Caco-2 (cell line): ENCODE results near the gene USP19. TPM values are rescaled to one million over a fixed set of nuclear protein-coding genes. Genes with fewer than 3 reads are reported as not detected.

ENCODE experiments used
- BruUV-seq: library from RNA; stranded (reverse); fragments of 400-500 nt; replicated peaks from 2 replicates; lab custom pipeline; 2021; lab: Mats Ljungman, UMichigan
- CTCF ChIA-PET: fragments of 300-600 bp; sonication (Branson Sonifier 250); formaldehyde crosslinking; loops from one replicate; lab custom pipeline; 2022; ENCODE audit warnings: antibody characterized with exemption; lab: Charles Lee
- POLR2A ChIA-PET: fragments of 300-600 bp; sonication (Branson Sonifier 250); formaldehyde crosslinking; loops from one replicate; lab custom pipeline; 2022; ENCODE audit warnings: antibody characterized with exemption; lab: Charles Lee
- DNase-seq, 2 experiments: peaks; one replicate each; pipeline versions ENCODE4 v3.0.0 to v3.0.0-alpha.2; 2020 to 2022
- H3K27me3 ChIP-seq: replicated peaks from 2 replicates; pipeline ENCODE4 v1.6.0; 2011; ENCODE audit warnings: low read length; ENCODE audit not compliant: control insufficient read depth, insufficient read depth
- H3K36me3 ChIP-seq: 2 replicates; pipeline ENCODE4 v1.5.1; 2011; ENCODE audit warnings: low read length; ENCODE audit not compliant: control insufficient read depth, insufficient read depth
- H3K4me1 ChIP-seq: fragments of 250-450 bp; sonication (Bioruptor Pico); 2 replicates; pipeline ENCODE4 v1.5.1; 2020; ENCODE audit warnings: mild to moderate bottlenecking
- H3K4me3 ChIP-seq: 2 replicates; pipeline ENCODE4 v1.5.1; 2011; ENCODE audit warnings: low read depth, mild to moderate bottlenecking, control low read depth, low read length
- H3K9me3 ChIP-seq: fragments of 250-450 bp; sonication (Bioruptor Pico); 2 replicates; pipeline ENCODE4 v1.5.1; 2020; ENCODE audit warnings: mild to moderate bottlenecking, moderate library complexity
- H3K27ac Mint-ChIP-seq: one replicate; pipeline ENCODE4 v1.8.0; 2022; ENCODE audit warnings: mixed read lengths; ENCODE audit not compliant: unreplicated experiment
- H3K27me3 Mint-ChIP-seq: one replicate; pipeline ENCODE4 v1.8.0; 2022; ENCODE audit warnings: mixed read lengths; ENCODE audit not compliant: insufficient read depth, unreplicated experiment
- H3K36me3 Mint-ChIP-seq: one replicate; pipeline ENCODE4 v1.8.0; 2022; ENCODE audit warnings: mild to moderate bottlenecking, mixed read lengths; ENCODE audit not compliant: insufficient read depth, unreplicated experiment
- H3K4me1 Mint-ChIP-seq: one replicate; pipeline ENCODE4 v1.8.0; 2022; ENCODE audit warnings: low read depth, mixed read lengths; ENCODE audit not compliant: unreplicated experiment
- H3K4me3 Mint-ChIP-seq: one replicate; pipeline ENCODE4 v1.8.0; 2022; ENCODE audit warnings: mild to moderate bottlenecking, moderate library complexity, mixed read lengths; ENCODE audit not compliant: unreplicated experiment
- H3K9me3 Mint-ChIP-seq: one replicate; pipeline ENCODE4 v1.8.0; 2022; ENCODE audit warnings: mixed read lengths; ENCODE audit not compliant: unreplicated experiment
- CTCF ChIP-seq, 2 experiments: fragments of 200-600 bp in 1 of 2; IDR thresholded peaks; 1 replicate in 1 of 2; 2 replicates in 1 of 2; pipeline versions ENCODE4 v1.5.1 to v1.8.0; 2011 to 2022; ENCODE audit warnings: antibody characterized with exemption in 1 of 2, control low read depth in 1 of 2, inconsistent platforms in 1 of 2, low read depth in 1 of 2, low read length in 1 of 2, mild to moderate bottlenecking in 1 of 2, moderate library complexity in 1 of 2; ENCODE audit not compliant: insufficient read depth in 1 of 2, severe bottlenecking in 1 of 2, unreplicated experiment in 1 of 2
- intact Hi-C: fragments of 100-400 bp; cut with micrococcal nuclease; formaldehyde crosslinking; loops from one replicate; pipeline ENCODE4 v1.10.0; 2022; ENCODE audit not compliant: unreplicated experiment
- microRNA-seq: library from miRNA; unstranded; fragments of <30 nt; microRNA quantifications from one replicate; pipeline ENCODE4 v1.2.0, GENCODE V29; 2022
- total RNA-seq: library from RNA; stranded (reverse); gene quantifications from 2 replicates; pipeline ENCODE4 v1.2.3, GENCODE V29; 2022

Gene USP19
- total RNA-seq, 1 experiment from 2014 or later = 55.9 TPM

GRCh38 chr3:49076646-49077045 is 44.0 kb downstream of the USP19 start:
- H3K27me3 ChIP-seq = no peaks in the 10 kb centered on the region
- no peaks in the 10 kb centered on the region for H3K36me3 ChIP-seq
- BruUV-seq = no TSS peak
- Mint-ChIP-seq H3K27me3 (no peaks in the 10 kb centered on the region), H3K4me3 (no peak overlapping the region), H3K9me3 (no peaks in the 10 kb centered on the region), H3K27ac (no peak overlapping the region), H3K4me1 (peaks cover 6% of the 10 kb centered on the region), H3K36me3 (peaks cover 70% of the 10 kb centered on the region)
- no peak for DNase-seq
- H3K4me3 ChIP-seq = no peak overlapping the region
- no peaks in the 10 kb centered on the region for H3K4me1 ChIP-seq
- intact Hi-C loops = no loop called here
- CTCF ChIA-PET = no interaction called here
- no peaks in the 10 kb centered on the region for H3K9me3 ChIP-seq
- no peak for TF ChIP-seq CTCF (IDR thresholded peaks at IDR 0.05; ENCODE audit: insufficient read depth in 1 of 2, low read depth in 1 of 2, low read length in 1 of 2, severe bottlenecking in 1 of 2, unreplicated experiment in 1 of 2)
- POLR2A ChIA-PET = no interaction called here

- intact Hi-C loops = no loop called here
- H3K4me3 Mint-ChIP-seq = no peak overlapping the region
- no peak for TF ChIP-seq CTCF (IDR thresholded peaks at IDR 0.05; ENCODE audit: insufficient read depth in 1 of 2, low read depth in 1 of 2, low read length in 1 of 2, severe bottlenecking in 1 of 2, unreplicated experiment in 1 of 2)
- Histone ChIP-seq H3K9me3 (no peaks in the 10 kb centered on the region), H3K27me3 (no peaks in the 10 kb centered on the region), H3K4me3 (no peak overlapping the region), H3K4me1 (no peaks in the 10 kb centered on the region), H3K36me3 (no peaks in the 10 kb centered on the region)
- H3K9me3 Mint-ChIP-seq = no peaks in the 10 kb centered on the region
- H3K36me3 Mint-ChIP-seq = peaks cover 76% of the 10 kb centered on the region
- peaks cover 6% of the 10 kb centered on the region for H3K4me1 Mint-ChIP-seq
- BruUV-seq = no TSS peak
- POLR2A ChIA-PET = no interaction called here
- CTCF ChIA-PET = no interaction called here
- H3K27ac Mint-ChIP-seq = no peak overlapping the region
- no peaks in the 10 kb centered on the region for H3K27me3 Mint-ChIP-seq
- DNase-seq = no peak
Observed at GRCh38 chr3:49076116-49076515, 44.5 kb downstream of the USP19 start.

Small RNA genes lying within 50 kb of the gene (microRNA-seq; reads per million reads assigned to microRNA genes)
- not detected for gene MIR6890

Other genes starting within 250 kb of the USP19 start
- gene SLC25A20, start 221.9 kb downstream of the USP19 start, total RNA-seq = 17.0 and 19.3 TPM in 2 replicates
- 106 and 133 TPM in 2 replicates for gene ARIH2, start 202.0 kb downstream of the USP19 start, total RNA-seq
- 24.4 and 25.5 TPM in 2 replicates for gene P4HTM, start 130.6 kb downstream of the USP19 start, total RNA-seq
- 184 and 185 TPM in 2 replicates for gene WDR6, start 113.4 kb downstream of the USP19 start, total RNA-seq
- gene DALRD3, start 102.2 kb downstream of the USP19 start, total RNA-seq = 21.4 and 21.5 TPM in 2 replicates
- 65.9 and 68.7 TPM in 2 replicates for gene NDUFAF3, start 98.7 kb downstream of the USP19 start, total RNA-seq
- gene IMPDH2, start 91.4 kb downstream of the USP19 start, total RNA-seq = 233 and 240 TPM in 2 replicates
- gene QRICH1, start 26.8 kb downstream of the USP19 start, total RNA-seq = 112 and 119 TPM in 2 replicates
- gene QARS1, start 16.1 kb downstream of the USP19 start, total RNA-seq = 361 and 386 TPM in 2 replicates
- gene LAMB2, start 12.2 kb upstream of the USP19 start, total RNA-seq = 181 and 189 TPM in 2 replicates
- 15.2 and 15.9 TPM in 2 replicates for gene CCDC71, start 45.5 kb upstream of the USP19 start, total RNA-seq
- gene KLHDC8B, start 50.8 kb upstream of the USP19 start, total RNA-seq = 7.4 and 8.8 TPM in 2 replicates
- 5.5 and 6.5 TPM in 2 replicates for gene C3orf62, start 156.4 kb upstream of the USP19 start, total RNA-seq
- 36.4 and 37.8 TPM in 2 replicates for gene USP4, start 219.2 kb upstream of the USP19 start, total RNA-seq
- gene GPX1, start 237.5 kb upstream of the USP19 start, total RNA-seq = 197 and 201 TPM in 2 replicates